OCI-LY1 (cell line): Measurements from ENCODE around the gene SHANK3.

Source experiments
- H2AFZ ChIP-seq: fragments of 200-600 bp; sonication (generic), shearing (Covaris generic); 2 replicates; pipeline ENCODE4 v1.6.0; 2014; ENCODE audit warnings: antibody characterized with exemption, mild to moderate bottlenecking, low read length
- H3F3A ChIP-seq: fragments of 200-600 bp; sonication (generic), shearing (Covaris generic); 2 replicates; pipeline ENCODE4 v1.6.0; 2014; ENCODE audit warnings: mild to moderate bottlenecking, antibody characterized with exemption, low read length, moderate library complexity; ENCODE audit not compliant: insufficient read depth
- H3K27ac ChIP-seq: fragments of 200-600 bp; sonication (generic); 2 replicates; pipeline ENCODE4 v1.5.1; 2014; ENCODE audit warnings: low read length, mixed run types, mild to moderate bottlenecking, low read depth; ENCODE audit not compliant: poor library complexity, severe bottlenecking
- H3K27me3 ChIP-seq: fragments of 200-600 bp; sonication (generic); 2 replicates; pipeline ENCODE4 v1.6.0; 2014; ENCODE audit warnings: antibody characterized with exemption, mild to moderate bottlenecking, low read length, moderate library complexity; ENCODE audit not compliant: insufficient read depth
- H3K36me3 ChIP-seq: fragments of 200-600 bp; sonication (generic); 2 replicates; pipeline ENCODE4 v1.6.1; 2014; ENCODE audit warnings: mild to moderate bottlenecking, antibody characterized with exemption, low read length, moderate library complexity, mixed read lengths; ENCODE audit not compliant: insufficient read depth
- H3K4me1 ChIP-seq: fragments of 200-600 bp; sonication (generic); 2 replicates; pipeline ENCODE4 v1.5.1; 2014; ENCODE audit warnings: mild to moderate bottlenecking, low read length, moderate library complexity; ENCODE audit not compliant: insufficient read depth, severe bottlenecking
- H3K4me2 ChIP-seq: fragments of 200-600 bp; sonication (generic), shearing (Covaris generic); 2 replicates; pipeline ENCODE4 v1.6.1; 2014; ENCODE audit warnings: low read length
- H3K4me3 ChIP-seq: fragments of 200-600 bp; sonication (generic); 2 replicates; pipeline ENCODE4 v1.5.1; 2014; ENCODE audit warnings: low read length, low read depth, mild to moderate bottlenecking, mixed read lengths; ENCODE audit not compliant: poor library complexity, severe bottlenecking
- H3K79me2 ChIP-seq: fragments of 200-600 bp; shearing (Covaris generic); 2 replicates; pipeline ENCODE4 v1.6.1; 2016; ENCODE audit warnings: mixed run types, low read length, mixed read lengths; ENCODE audit not compliant: insufficient read depth
- H3K9ac ChIP-seq: fragments of 200-600 bp; sonication (generic), shearing (Covaris generic); 2 replicates; pipeline ENCODE4 v1.6.1; 2014; ENCODE audit warnings: mild to moderate bottlenecking, low read length, mixed read lengths
- H3K9me2 ChIP-seq: fragments of 200-600 bp; sonication (generic), shearing (Covaris generic); 2 replicates; pipeline ENCODE4 v1.6.1; 2014; ENCODE audit warnings: low read depth, mild to moderate bottlenecking, low read length, mixed read lengths
- H3K9me3 ChIP-seq: fragments of 200-600 bp; shearing (Covaris generic); 2 replicates; pipeline ENCODE4 v1.6.1; 2014; ENCODE audit warnings: low read length, mixed read lengths
- H4K20me1 ChIP-seq: fragments of 200-600 bp; sonication (generic), shearing (Covaris generic); 2 replicates; pipeline ENCODE4 v1.6.0; 2016; ENCODE audit warnings: mild to moderate bottlenecking, low read length; ENCODE audit not compliant: insufficient read depth
- EZH2 ChIP-seq: fragments of 200-600 bp; sonication (generic), shearing (Covaris generic); IDR thresholded peaks from 2 replicates; pipeline ENCODE4 v1.8.0; 2017; ENCODE audit warnings: borderline replicate concordance, mixed run types, mild to moderate bottlenecking, antibody characterized with exemption, low read length, moderate library complexity, mixed read lengths
- TF ChIP-seq, protein P1 (sequence below): fragments of 200-600 bp; sonication (generic), shearing (Covaris generic); IDR thresholded peaks from 2 replicates; pipeline ENCODE4 v1.5.1; 2017; ENCODE audit warnings: mild to moderate bottlenecking, antibody characterized with exemption, low read length, moderate library complexity, mixed read lengths

The SHANK3 gene

DNA sequence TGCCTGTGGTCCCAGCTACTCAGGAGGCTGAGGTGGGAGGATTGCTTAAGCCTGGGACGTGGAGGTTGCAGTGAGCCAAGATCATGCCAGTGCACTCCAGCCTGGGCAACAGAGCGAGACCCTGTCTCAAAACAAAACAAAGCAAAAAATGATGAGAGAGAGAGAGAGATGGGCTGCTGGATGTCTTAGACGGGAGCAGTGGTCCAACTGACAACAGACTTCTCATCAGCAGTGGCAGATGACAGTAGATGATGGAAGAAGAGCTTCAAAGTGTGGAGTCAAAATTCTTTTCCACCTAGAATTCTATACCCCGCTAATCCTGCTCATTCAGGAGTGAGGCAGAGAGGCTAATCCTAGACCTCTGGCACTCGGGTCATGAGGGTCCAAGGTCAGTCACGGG is 36.4 kb downstream of the SHANK3 start:
- Histone ChIP-seq H3K4me3 (no peak overlapping the region), H3K9me2 (no peaks in the 10 kb centered on the region), H3K4me2 (no peak overlapping the region), H3K27ac (no peak overlapping the region), H3K4me1 (no peaks in the 10 kb centered on the region), H3K27me3 (peaks cover under 1% of the 10 kb centered on the region; the same call in 1 of the 2 replicates), H3K9ac (no peak overlapping the region), H3F3A (no peaks in the 10 kb centered on the region), H4K20me1 (no peaks in the 10 kb centered on the region), H3K9me3 (no peaks in the 10 kb centered on the region), H3K36me3 (no peaks in the 10 kb centered on the region), H2AFZ (no peak overlapping the region), H3K79me2 (no peaks in the 10 kb centered on the region)
- TF ChIP-seq, protein P1, sequence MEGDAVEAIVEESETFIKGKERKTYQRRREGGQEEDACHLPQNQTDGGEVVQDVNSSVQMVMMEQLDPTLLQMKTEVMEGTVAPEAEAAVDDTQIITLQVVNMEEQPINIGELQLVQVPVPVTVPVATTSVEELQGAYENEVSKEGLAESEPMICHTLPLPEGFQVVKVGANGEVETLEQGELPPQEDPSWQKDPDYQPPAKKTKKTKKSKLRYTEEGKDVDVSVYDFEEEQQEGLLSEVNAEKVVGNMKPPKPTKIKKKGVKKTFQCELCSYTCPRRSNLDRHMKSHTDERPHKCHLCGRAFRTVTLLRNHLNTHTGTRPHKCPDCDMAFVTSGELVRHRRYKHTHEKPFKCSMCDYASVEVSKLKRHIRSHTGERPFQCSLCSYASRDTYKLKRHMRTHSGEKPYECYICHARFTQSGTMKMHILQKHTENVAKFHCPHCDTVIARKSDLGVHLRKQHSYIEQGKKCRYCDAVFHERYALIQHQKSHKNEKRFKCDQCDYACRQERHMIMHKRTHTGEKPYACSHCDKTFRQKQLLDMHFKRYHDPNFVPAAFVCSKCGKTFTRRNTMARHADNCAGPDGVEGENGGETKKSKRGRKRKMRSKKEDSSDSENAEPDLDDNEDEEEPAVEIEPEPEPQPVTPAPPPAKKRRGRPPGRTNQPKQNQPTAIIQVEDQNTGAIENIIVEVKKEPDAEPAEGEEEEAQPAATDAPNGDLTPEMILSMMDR = no peak
- no peak for TF ChIP-seq EZH2

DNA sequence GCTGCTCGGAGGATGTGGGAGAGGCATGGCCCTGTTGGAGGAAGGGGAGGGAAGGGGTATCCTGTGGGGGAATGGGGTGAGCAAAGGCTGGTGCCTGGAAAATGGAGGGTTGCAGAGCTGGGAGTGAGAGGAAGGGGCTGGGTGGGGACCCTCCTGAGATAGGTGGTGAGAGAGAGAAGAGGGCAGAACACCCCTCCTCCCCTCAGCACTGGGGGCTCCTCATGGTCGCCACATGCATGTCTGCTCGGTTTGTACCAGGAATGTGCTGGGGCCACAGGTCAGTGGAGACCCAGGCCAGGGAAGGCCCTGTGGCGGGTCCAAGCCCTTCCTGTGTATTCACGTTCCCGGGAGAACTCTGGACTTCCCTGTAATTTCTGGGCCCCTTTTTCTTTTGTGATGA is 37.6 kb downstream of the SHANK3 start:
- Histone ChIP-seq H3K9ac (no peak overlapping the region), H3K27ac (no peak overlapping the region), H3K4me2 (no peak overlapping the region), H2AFZ (no peak overlapping the region), H3K36me3 (no peaks in the 10 kb centered on the region), H3K9me2 (no peaks in the 10 kb centered on the region), H3K27me3 (peaks cover 3% of the 10 kb centered on the region; the same call in 1 of the 2 replicates), H3K4me3 (no peak overlapping the region), H3F3A (no peaks in the 10 kb centered on the region), H3K4me1 (no peaks in the 10 kb centered on the region), H4K20me1 (no peaks in the 10 kb centered on the region), H3K79me2 (no peaks in the 10 kb centered on the region), H3K9me3 (no peaks in the 10 kb centered on the region)
- TF ChIP-seq, protein P1 = no peak
- no peak for TF ChIP-seq EZH2

DNA sequence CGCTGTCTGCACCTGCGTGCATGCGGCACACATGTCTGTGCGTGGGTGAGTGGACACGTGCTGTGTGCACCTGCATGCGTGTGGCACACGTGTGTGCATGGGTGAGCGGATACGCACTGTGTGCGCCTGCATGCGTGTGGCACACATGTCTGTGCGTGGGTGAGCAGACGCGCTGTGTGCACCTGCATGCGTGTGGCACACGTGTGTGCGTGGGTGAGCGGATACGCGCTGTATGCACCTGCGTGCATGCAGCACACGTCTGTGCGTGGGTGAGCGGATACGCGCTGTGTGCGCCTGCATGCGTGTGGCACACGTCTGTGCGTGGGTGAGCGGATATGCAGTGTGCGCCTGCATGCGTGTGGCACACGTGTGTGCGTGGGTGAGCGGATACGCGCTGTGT is 38.3 kb downstream of the SHANK3 start:
- Histone ChIP-seq H3K4me1 (no peaks in the 10 kb centered on the region), H3F3A (no peaks in the 10 kb centered on the region), H3K27me3 (peaks cover 3% of the 10 kb centered on the region; the same call in 1 of the 2 replicates), H3K4me2 (no peak overlapping the region), H3K4me3 (no peak overlapping the region), H3K9ac (no peak overlapping the region), H3K9me3 (no peaks in the 10 kb centered on the region), H3K9me2 (no peaks in the 10 kb centered on the region), H3K36me3 (no peaks in the 10 kb centered on the region), H3K27ac (no peak overlapping the region), H4K20me1 (no peaks in the 10 kb centered on the region), H3K79me2 (no peaks in the 10 kb centered on the region), H2AFZ (no peak overlapping the region)
- no peak for TF ChIP-seq EZH2
- TF ChIP-seq, protein P1 = no peak
